HFFc6 (cell line): ENCODE measurements around the gene MAB21L4. TPM values are rescaled to one million over a fixed set of nuclear protein-coding genes. Genes with fewer than 3 reads are reported as not detected.

Source experiments
- DNase-seq: peaks from one replicate; pipeline ENCODE4 v3.0.0-alpha.2; 2018
- H3K27ac Mint-ChIP-seq: 2 replicates; pipeline ENCODE4 v1.8.0; 2020; ENCODE audit warnings: mild to moderate bottlenecking, mixed read lengths
- H3K27me3 Mint-ChIP-seq: 2 replicates; pipeline ENCODE4 v1.8.0; 2021; ENCODE audit warnings: mild to moderate bottlenecking, moderate library complexity, mixed read lengths; ENCODE audit not compliant: insufficient read depth
- H3K36me3 Mint-ChIP-seq: 2 replicates; pipeline ENCODE4 v1.8.0; 2021; ENCODE audit warnings: low read depth, mixed read lengths
- H3K4me1 Mint-ChIP-seq: 2 replicates; pipeline ENCODE4 v1.8.0; 2020; ENCODE audit warnings: low read depth, mixed read lengths
- H3K4me3 Mint-ChIP-seq: 2 replicates; pipeline ENCODE4 v1.8.0; 2020; ENCODE audit warnings: mild to moderate bottlenecking, moderate library complexity, mixed read lengths
- H3K9me3 Mint-ChIP-seq: 2 replicates; pipeline ENCODE4 v1.8.0; 2020; ENCODE audit warnings: mild to moderate bottlenecking, mixed read lengths
- CTCF ChIP-seq: fragments of 200-600 bp; sonication (generic); IDR thresholded peaks from 2 replicates; pipeline ENCODE4 v1.5.0; 2021; ENCODE audit warnings: antibody characterized with exemption, mild to moderate bottlenecking
- total RNA-seq, 6 experiments: library from RNA; stranded (reverse); fragmentation: NEBNext Ultra II Directional; extraction: Animal tissue kit (Norgen Biotek cat#: 25700); gene quantifications; 2 replicates in 1 of 6; 3 replicates in 5 of 6; pipeline ENCODE4 v1.2.3, GENCODE V29; 2021

Gene MAB21L4
- total RNA-seq, 6 experiments from 2014 or later, result not detected

- Mint-ChIP-seq H3K27ac (no peak overlapping the region), H3K36me3 (no peaks in the 10 kb centered on the region), H3K4me1 (no peaks in the 10 kb centered on the region), H3K9me3 (no peaks in the 10 kb centered on the region), H3K4me3 (no peak overlapping the region), H3K27me3 (peaks cover 25% of the 10 kb centered on the region)
- DNase-seq, result no peak
- no peak for TF ChIP-seq CTCF
Observed at GRCh38 chr2:240837621-240838020, 58.3 kb downstream of the MAB21L4 start.

GRCh38 chr2:240836781-240837467, 59.0 kb downstream of the MAB21L4 start:
- peak; percentile 50 for DNase-seq
- no peaks in the 10 kb centered on the region for H3K4me1 Mint-ChIP-seq
- no peak for TF ChIP-seq CTCF
- no peaks in the 10 kb centered on the region for H3K9me3 Mint-ChIP-seq
- H3K27ac Mint-ChIP-seq, result no peak overlapping the region
- H3K36me3 Mint-ChIP-seq, result no peaks in the 10 kb centered on the region
- H3K4me3 Mint-ChIP-seq, result no peak overlapping the region
- H3K27me3 Mint-ChIP-seq, result peaks cover 20% of the 10 kb centered on the region

Other genes with a start within 250 kb of the MAB21L4 start
- not detected for gene AQP12B, start 213.3 kb downstream of the MAB21L4 start, total RNA-seq
- not detected for gene AQP12A, start 204.3 kb downstream of the MAB21L4 start, total RNA-seq
- gene KIF1A, start 75.9 kb downstream of the MAB21L4 start, total RNA-seq, result not detected
- not detected for gene AGXT, start 27.3 kb downstream of the MAB21L4 start, total RNA-seq
- not detected for gene CROCC2, start 10.2 kb upstream of the MAB21L4 start, total RNA-seq
- 1 to 10 TPM; 1.2 to 2.1 (median 1.6) TPM for gene SNED1, start 102.5 kb upstream of the MAB21L4 start, total RNA-seq
- 10 to 100 TPM; 17.2 to 20.6 (median 17.9) TPM for gene MTERF4, start 206.1 kb upstream of the MAB21L4 start, total RNA-seq